HG02763 (cell line): ENCODE results near the gene ATP7B.
"Not testable (repeated sequence)": the region's sequence is repeated elsewhere in the genome, so short reads cannot be mapped to it uniquely, and the experiment has no call there.

ENCODE experiments used
- ATAC-seq: cut with Tn5 transposase; IDR thresholded peaks from one replicate; pipeline ENCODE4 v1.9.1; 2021; ENCODE audit warnings: mild to moderate bottlenecking, moderate library complexity; ENCODE audit not compliant: unreplicated experiment

ATP7B gene

GRCh38 chr13:51924756-51925544 lies 86.3 kb downstream of the ATP7B start:
- no peak for ATAC-seq

GRCh38 chr13:51923983-51924539 lies 87.2 kb downstream of the ATP7B start:
- no peak for ATAC-seq

GRCh38 chr13:51922771-51923480 lies 88.3 kb downstream of the ATP7B start:
- no peak for ATAC-seq

GRCh38 chr13:51921790-51922740 lies 89.2 kb downstream of the ATP7B start:
- ATAC-seq = no peak

- ATAC-seq = no peak
These were observed 90.5 kb downstream of the ATP7B start for GRCh38 chr13:51920786-51921185.

GRCh38 chr13:51920267-51920666 lies 91.0 kb downstream of the ATP7B start:
- ATAC-seq = no peak

- ATAC-seq = no peak
These were observed 91.7 kb downstream of the ATP7B start for GRCh38 chr13:51919531-51919930.

GRCh38 chr13:51916962-51917361 lies 94.3 kb downstream of the ATP7B start:
- no peak for ATAC-seq

GRCh38 chr13:51916051-51916818 lies 95.0 kb downstream of the ATP7B start:
- ATAC-seq = no peak

GRCh38 chr13:51914137-51914493 lies 97.1 kb downstream of the ATP7B start:
- ATAC-seq = no peak

GRCh38 chr13:51913421-51914136 lies 97.7 kb downstream of the ATP7B start:
- no peak for ATAC-seq

GRCh38 chr13:51912511-51913225 lies 98.6 kb downstream of the ATP7B start:
- ATAC-seq = no peak

GRCh38 chr13:51912091-51912490 lies 99.2 kb downstream of the ATP7B start:
- ATAC-seq = no peak

GRCh38 chr13:51910508-51910907 lies 100.7 kb downstream of the ATP7B start:
- no peak for ATAC-seq

GRCh38 chr13:51909265-51909664 lies 102.0 kb downstream of the ATP7B start:
- not testable (repeated sequence) for ATAC-seq

- ATAC-seq = no peak
These were observed 104.1 kb downstream of the ATP7B start for GRCh38 chr13:51907040-51907732.

- no peak for ATAC-seq
These were observed 104.7 kb downstream of the ATP7B start for GRCh38 chr13:51906581-51906980.

GRCh38 chr13:51905787-51906186 lies 105.5 kb downstream of the ATP7B start:
- ATAC-seq = no peak
